HG03354 (cell line): Measurements from ENCODE around the gene ZNF585A.
"Not testable (repeated sequence)": the region's sequence is repeated elsewhere in the genome, so short reads cannot be mapped to it uniquely, and the experiment has no call there.

ENCODE experiments used
- ATAC-seq: cut with Tn5 transposase; IDR thresholded peaks from one replicate; pipeline ENCODE4 v1.9.1; 2021; ENCODE audit warnings: mild to moderate bottlenecking; ENCODE audit not compliant: unreplicated experiment, poor library complexity, severe bottlenecking

ZNF585A gene

DNA sequence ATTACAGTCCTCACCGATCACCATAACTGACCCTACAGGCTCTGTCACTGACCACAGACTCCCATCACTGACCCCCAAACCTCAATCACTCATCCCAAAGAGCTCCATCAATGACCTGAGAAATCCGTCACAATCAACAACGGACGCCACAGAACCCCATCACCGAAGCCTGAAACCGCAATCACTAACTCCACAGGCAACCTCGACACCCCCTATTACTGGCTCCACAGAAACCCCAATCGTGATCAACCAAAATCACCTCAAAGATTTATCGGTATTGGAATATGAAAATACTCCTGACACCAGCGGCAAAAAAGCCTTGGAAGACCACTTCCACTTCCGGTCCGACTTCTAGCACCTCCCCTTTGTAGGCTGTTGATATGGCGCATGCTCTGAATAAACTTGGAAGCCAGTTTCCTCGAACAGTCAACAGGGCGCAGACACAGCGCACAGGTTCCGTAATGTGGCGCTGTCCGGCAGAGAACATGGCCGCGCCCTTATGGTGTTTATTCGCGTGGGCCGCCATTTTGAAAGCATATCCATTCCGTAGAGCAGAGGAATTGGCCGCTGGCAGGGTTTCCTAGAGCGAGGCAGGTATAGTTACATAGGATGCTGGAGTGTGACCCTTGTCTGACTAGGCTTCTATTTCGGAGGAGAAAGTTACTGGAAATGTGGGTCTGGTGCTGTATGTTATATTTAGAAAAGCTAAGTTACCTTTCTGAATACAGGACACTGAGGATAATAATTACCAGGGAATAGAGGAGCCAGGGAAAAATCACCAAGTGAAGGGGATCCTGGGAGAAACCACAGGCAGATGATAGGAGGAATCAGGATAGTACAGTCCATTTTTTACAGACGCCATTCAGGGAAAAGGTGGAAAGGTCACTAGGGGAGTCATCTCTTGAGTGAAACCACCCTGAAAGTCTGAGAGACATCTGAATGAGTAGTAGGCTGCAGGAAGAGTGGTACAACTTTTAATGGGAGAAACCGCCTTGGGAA lies at the start of gene ZNF585A:
TSS of gene ZNF585A (minus strand) at position 328 of the 999 bp plus-strand sequence. CDS start 2,785 bp downstream, outside the sequence.
- peak; percentile 99 for ATAC-seq

GRCh38 chr19:37221136-37221535 lies 48.6 kb upstream of the ZNF585A start:
- ATAC-seq: no peak

- ATAC-seq: no peak
These were observed 47.9 kb upstream of the ZNF585A start for GRCh38 chr19:37220383-37220782.

- ATAC-seq: no peak
These were observed 46.1 kb upstream of the ZNF585A start for GRCh38 chr19:37218592-37218935.

DNA sequence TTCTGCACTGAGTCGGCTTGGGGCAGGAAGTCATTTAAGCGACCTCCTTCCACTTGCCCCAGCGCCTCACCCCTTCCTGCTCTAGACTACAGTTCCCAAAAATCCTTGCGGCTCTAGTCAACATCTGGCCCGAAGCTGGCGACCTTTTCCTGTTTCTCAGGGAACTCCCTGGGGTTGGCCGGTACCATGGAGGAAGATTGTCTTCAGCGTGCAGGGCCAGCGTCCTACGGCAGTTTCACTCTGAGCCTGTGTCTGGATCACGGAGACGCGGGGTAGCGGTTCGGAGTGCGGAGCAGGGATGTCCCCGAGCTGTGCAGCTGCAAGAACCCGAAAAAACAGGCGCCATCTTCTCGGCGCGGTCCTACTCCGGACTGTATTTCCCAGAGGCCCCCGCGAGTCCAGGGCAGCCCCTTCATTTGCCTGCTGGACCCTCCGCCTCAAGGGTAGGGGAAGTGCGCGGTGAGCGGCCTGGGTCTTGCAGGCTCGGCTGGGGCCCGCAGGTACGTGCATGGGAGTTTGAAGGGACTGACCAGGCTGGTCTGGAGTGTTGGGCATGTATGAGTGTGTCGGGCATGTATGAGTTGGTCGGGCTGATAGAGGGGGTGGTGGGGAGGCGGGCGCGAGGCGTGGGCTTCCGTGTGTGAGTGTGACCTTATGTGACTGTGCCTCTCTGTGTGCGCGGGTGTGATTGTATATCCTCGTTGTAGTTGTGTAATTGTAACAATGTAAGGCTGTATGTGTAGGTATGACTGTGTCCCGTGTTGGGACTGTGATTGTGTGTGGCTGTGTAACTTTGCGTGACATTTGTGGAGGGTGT lies 45.5 kb upstream of the ZNF585A start, which contains the start of gene ZNF383:
TSS of gene ZNF383 (plus strand) at position 440 of the 817 bp plus-strand sequence. CDS start 12,240 bp downstream, outside the sequence.
- peak; percentile 93 for ATAC-seq

DNA sequence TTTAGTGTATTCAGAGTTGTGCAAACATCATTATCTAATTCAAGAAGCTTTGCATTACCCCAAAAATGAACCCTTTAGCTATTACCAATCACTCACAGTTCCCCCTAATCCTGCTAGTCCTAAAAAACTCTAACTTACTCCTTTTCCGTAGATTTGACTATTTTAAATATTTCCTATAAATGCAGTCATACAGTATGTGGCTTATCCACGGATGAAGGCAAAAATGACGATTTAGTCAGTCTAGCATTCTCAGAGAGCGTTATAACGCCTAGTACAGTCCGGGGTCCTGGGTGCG lies 44.9 kb upstream of the ZNF585A start:
- peak; percentile 3 for ATAC-seq

- no peak for ATAC-seq
These were observed 25.3 kb upstream of the ZNF585A start for GRCh38 chr19:37197768-37198167.

DNA sequence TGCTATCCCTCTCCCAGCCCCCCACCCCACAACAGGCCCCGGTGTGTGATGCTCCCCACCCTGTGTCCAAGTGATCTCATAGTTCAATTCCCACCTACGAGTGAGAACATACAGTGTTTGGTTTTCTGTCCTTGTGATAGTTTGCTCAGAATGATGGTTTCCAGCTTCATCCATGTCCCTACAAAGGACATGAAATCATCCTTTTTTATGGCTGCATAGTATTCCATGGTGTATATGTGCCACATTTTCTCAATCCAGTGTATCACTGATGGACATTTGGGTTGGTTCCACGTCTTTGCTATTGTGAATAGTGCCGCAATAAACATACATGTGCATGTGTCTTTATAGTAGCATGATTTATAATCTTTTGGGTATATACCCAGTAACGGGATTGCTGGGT lies 24.6 kb upstream of the ZNF585A start:
- not testable (repeated sequence) for ATAC-seq

DNA sequence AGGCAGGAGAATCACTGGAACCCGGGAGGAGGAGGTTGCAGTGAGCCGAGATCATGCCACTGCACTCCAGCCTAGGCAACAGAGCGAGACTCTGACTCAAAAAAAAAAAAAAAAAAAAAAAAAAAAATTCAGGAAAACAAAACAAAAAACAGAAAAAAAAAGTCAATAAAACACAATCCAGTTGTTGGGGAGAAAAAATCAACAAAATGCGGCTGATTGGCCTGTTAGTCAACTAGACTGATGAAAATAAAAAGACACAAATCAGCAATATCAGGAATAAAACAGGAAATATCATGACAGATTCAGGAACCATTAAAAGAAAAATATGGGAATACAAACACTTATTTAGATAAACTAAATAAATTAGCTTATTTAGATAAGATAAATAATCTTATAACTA lies 22.8 kb upstream of the ZNF585A start:
- not testable (repeated sequence) for ATAC-seq

GRCh38 chr19:37186071-37186470 lies 13.6 kb upstream of the ZNF585A start:
- not testable (repeated sequence) for ATAC-seq

GRCh38 chr19:37165635-37166034 lies 6.9 kb downstream of the ZNF585A start:
- no peak for ATAC-seq

GRCh38 chr19:37160153-37160552 lies 12.3 kb downstream of the ZNF585A start:
- ATAC-seq: no peak

DNA sequence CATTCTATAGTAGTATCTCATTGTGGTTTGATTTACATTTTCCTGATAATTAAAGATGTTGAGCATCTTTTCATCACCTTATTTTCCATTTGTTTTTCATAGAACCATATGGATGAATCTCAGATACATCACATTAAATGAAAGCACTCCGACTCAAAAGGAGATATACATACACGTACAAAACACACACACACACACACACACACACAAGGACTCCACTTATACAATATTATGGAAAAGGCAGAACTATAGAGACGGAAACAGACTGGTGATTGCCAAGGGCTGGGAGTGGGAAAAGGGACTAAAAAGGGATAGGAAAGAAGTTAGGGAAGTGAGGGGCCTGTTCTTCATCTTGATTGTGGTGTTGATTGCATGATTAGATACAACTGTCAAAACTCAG lies 24.3 kb downstream of the ZNF585A start:
- ATAC-seq: no peak

GRCh38 chr19:37136111-37136510 lies 36.4 kb downstream of the ZNF585A start:
- no peak for ATAC-seq

DNA sequence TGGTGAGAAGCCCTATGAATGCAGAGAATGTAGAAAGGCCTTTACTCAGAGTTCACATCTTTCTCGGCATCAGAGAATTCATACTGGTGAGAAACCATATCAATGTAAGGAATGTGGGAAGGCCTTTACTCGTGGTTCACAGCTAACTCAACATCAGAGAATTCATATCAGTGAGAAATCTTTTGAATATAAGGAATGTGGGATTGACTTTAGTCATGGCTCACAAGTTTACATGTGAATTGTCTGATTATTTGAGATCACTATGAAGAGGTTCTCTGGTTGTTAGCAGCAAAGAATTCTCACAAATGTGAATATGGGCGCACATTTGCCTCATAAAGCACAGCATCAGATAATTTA lies 43.7 kb downstream of the ZNF585A start:
- no peak for ATAC-seq

DNA sequence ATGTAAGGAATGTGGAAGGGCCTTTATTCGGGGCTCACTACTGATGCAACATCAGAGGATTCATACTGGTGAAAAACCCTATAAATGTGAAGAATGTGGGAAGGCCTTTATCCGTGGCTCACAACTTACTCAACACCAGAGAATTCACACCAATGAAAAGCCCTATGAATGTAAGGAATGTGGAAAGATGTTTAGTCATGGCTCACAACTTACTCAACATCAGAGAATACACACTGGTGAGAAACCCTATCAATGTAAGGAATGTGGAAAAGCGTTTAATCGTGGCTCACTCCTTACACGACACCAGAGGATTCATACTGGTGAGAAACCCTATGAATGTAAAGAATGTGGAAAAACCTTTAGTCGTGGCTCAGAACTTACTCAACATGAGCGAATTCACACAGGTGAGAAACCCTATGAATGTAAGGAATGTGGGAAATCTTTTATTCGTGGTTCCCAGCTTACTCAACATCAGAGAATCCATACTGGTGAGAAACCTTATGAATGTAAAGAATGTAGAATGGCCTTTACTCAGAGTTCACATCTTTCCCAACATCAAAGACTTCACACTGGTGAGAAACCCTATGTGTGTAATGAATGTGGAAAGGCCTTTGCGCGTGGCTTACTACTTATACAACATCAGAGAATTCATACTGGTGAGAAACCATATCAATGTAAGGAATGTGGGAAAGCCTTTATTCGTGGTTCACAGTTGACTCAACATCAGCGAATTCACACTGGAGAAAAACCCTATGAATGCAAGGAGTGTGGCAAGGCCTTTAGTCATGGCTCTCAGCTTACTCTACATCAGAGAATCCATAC lies 44.3 kb downstream of the ZNF585A start:
- no peak for ATAC-seq

GRCh38 chr19:37122093-37122492 lies 50.4 kb downstream of the ZNF585A start:
- not testable (repeated sequence) for ATAC-seq

DNA sequence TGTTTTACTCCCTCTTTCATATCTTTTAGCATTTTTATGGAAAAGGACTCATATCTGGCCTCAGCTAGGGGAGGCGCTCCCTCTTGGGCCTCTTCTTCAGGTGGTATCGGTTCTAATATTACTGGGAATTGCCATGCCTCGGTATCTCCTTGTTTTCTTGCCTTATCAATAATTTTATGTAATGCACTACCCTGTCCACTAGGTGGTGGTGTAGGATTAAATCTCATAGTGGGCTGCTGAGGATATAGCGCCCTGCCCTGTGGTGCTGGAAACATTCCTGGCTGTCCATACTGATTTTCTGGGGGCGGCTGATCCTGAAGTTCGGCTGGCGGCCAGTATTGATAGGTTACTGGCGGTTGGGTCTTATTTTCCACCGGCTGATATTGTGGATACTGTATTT lies 58.5 kb downstream of the ZNF585A start:
- ATAC-seq: no peak

- ATAC-seq: not testable (repeated sequence)
These were observed 60.7 kb downstream of the ZNF585A start for GRCh38 chr19:37111753-37112152.

GRCh38 chr19:37104135-37104534 lies 68.4 kb downstream of the ZNF585A start:
- ATAC-seq: not testable (repeated sequence)
